Measurements from ENCODE around the gene NNMT.

DNA sequence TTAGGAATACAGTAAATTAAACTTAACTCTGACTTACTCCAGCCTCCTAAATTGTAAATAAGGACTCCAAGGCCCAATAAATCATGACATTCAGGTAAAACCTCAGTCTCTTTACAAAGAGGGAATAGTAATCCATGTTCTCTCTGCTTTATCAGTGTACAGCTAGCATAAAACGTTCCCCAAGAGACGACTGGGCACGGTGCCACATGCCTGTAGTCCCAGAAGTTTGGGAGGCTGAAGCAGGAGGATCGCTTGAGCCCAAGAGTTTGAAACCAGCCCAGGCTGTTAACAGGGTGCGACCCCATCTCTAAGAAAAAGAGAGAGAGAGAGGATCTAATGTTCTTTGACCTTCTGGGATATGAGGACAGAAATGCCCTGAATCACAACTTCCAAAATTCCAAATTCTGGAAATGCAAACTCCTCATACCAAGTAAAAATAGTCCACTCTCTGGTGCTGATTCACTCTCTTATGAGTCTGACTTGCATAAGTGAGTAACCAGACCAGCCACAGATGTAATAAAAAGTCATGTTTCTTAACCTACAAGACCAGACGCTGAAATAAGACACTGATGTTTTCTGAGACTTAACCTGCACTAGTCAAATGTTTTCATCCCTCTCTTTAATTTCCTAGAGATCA lies 25.5 kb downstream of the NNMT start:
- TF ChIP-seq, protein P1, sequence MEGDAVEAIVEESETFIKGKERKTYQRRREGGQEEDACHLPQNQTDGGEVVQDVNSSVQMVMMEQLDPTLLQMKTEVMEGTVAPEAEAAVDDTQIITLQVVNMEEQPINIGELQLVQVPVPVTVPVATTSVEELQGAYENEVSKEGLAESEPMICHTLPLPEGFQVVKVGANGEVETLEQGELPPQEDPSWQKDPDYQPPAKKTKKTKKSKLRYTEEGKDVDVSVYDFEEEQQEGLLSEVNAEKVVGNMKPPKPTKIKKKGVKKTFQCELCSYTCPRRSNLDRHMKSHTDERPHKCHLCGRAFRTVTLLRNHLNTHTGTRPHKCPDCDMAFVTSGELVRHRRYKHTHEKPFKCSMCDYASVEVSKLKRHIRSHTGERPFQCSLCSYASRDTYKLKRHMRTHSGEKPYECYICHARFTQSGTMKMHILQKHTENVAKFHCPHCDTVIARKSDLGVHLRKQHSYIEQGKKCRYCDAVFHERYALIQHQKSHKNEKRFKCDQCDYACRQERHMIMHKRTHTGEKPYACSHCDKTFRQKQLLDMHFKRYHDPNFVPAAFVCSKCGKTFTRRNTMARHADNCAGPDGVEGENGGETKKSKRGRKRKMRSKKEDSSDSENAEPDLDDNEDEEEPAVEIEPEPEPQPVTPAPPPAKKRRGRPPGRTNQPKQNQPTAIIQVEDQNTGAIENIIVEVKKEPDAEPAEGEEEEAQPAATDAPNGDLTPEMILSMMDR (IDR thresholded peaks at IDR 0.05; ENCODE audit: insufficient read depth, low read depth, low read length) = no peak
- TF ChIP-seq EZH2 (IDR thresholded peaks at IDR 0.05; ENCODE audit: insufficient read depth, low read length) = no peak
